Parathyroid adenoma (tissue), 2 donors: ENCODE data around the gene RPL3.

ENCODE experiments used
- H2AFZ ChIP-seq: fragments of 300-600 bp; sonication (generic); one replicate; pipeline ENCODE4 v1.7.0; 2017; ENCODE audit warnings: antibody characterized with exemption, mild to moderate bottlenecking
- H3K27ac ChIP-seq: fragments of 300-600 bp; sonication (generic); one replicate; pipeline ENCODE4 v1.7.0; 2017
- H3K27me3 ChIP-seq: fragments of 300-600 bp; sonication (generic); one replicate; pipeline ENCODE4 v1.7.0; 2017; ENCODE audit warnings: low read length; ENCODE audit not compliant: control insufficient read depth, insufficient read depth
- H3K36me3 ChIP-seq: fragments of 300-600 bp; sonication (generic); one replicate; pipeline ENCODE4 v1.7.0; 2017; ENCODE audit warnings: low read length; ENCODE audit not compliant: control insufficient read depth, insufficient read depth
- H3K4me1 ChIP-seq: fragments of 300-600 bp; sonication (generic); one replicate; pipeline ENCODE4 v1.7.0; 2017; ENCODE audit warnings: control low read depth
- H3K4me2 ChIP-seq: fragments of 300-600 bp; sonication (generic); one replicate; pipeline ENCODE4 v1.7.0; 2017; ENCODE audit warnings: low read length
- H3K4me3 ChIP-seq: fragments of 300-600 bp; sonication (generic); one replicate; pipeline ENCODE4 v1.7.0; 2017; ENCODE audit warnings: low read depth, low read length
- H3K79me2 ChIP-seq: fragments of 300-600 bp; sonication (generic); one replicate; pipeline ENCODE4 v1.7.0; 2017; ENCODE audit warnings: control low read depth
- H3K9ac ChIP-seq: fragments of 300-600 bp; sonication (generic); one replicate; pipeline ENCODE4 v1.7.0; 2017; ENCODE audit warnings: mild to moderate bottlenecking
- H3K9me3 ChIP-seq: fragments of 300-600 bp; sonication (generic); one replicate; pipeline ENCODE4 v1.7.0; 2017; ENCODE audit warnings: low read length; ENCODE audit not compliant: control insufficient read depth
- TF ChIP-seq, protein P1 (sequence below): fragments of 300-600 bp; sonication (generic); IDR thresholded peaks from one replicate; pipeline ENCODE4 v1.7.0; 2017; ENCODE audit warnings: antibody characterized with exemption, mild to moderate bottlenecking
- donor health status: primary hyperparathyroidism.

RPL3 gene

DNA sequence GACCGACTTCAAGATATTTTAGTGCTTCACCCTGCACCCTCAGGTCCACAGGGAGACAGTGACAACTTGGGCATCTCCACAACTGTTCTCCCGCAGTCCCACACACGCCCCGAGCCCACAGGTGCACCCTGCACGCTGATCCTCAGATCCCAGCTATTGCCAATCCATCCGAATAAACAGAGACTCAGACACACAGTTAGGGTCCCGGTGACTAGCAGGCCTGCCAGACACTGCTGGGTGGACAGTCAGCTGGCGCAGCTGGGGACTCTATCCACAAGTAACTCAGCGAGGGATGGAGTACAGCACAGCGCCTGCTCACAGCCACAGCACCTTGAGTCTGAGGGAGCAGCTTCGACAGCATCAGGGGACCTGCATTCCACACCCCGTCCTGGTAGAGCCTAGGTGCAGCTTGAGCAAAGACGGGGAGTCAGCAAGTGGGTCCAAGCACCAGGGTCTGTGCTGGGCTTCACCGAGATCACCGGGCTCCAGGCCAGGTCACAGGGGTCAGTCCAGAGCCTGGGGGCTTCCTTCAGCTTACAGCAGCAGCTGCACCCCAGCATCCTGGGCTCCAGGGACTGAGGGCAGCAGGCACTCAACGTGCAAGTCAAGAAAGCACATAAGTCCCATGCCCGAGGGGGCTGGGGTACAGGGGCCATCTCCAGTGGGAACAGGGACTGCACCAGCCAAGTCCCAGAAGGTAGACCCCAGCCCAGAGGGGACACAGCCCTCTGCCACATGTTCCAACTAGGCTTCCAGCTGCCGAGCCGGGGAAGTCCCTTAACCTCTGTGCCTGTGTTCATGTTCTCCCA lies 7.6 kb downstream of the RPL3 start:
- no peak overlapping the region for H3K4me2 ChIP-seq
- H3K4me3 ChIP-seq, result no peak overlapping the region
- H3K27me3 ChIP-seq, result no peaks in the 10 kb centered on the region
- TF ChIP-seq, protein P1, sequence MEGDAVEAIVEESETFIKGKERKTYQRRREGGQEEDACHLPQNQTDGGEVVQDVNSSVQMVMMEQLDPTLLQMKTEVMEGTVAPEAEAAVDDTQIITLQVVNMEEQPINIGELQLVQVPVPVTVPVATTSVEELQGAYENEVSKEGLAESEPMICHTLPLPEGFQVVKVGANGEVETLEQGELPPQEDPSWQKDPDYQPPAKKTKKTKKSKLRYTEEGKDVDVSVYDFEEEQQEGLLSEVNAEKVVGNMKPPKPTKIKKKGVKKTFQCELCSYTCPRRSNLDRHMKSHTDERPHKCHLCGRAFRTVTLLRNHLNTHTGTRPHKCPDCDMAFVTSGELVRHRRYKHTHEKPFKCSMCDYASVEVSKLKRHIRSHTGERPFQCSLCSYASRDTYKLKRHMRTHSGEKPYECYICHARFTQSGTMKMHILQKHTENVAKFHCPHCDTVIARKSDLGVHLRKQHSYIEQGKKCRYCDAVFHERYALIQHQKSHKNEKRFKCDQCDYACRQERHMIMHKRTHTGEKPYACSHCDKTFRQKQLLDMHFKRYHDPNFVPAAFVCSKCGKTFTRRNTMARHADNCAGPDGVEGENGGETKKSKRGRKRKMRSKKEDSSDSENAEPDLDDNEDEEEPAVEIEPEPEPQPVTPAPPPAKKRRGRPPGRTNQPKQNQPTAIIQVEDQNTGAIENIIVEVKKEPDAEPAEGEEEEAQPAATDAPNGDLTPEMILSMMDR, result no peak
- no peaks in the 10 kb centered on the region for H3K79me2 ChIP-seq
- no peak overlapping the region for H3K9ac ChIP-seq
- no peaks in the 10 kb centered on the region for H3K36me3 ChIP-seq
- no peak overlapping the region for H2AFZ ChIP-seq
- H3K4me1 ChIP-seq, result peaks cover 7% of the 10 kb centered on the region
- H3K27ac ChIP-seq, result no peak overlapping the region
- H3K9me3 ChIP-seq, result no peaks in the 10 kb centered on the region

DNA sequence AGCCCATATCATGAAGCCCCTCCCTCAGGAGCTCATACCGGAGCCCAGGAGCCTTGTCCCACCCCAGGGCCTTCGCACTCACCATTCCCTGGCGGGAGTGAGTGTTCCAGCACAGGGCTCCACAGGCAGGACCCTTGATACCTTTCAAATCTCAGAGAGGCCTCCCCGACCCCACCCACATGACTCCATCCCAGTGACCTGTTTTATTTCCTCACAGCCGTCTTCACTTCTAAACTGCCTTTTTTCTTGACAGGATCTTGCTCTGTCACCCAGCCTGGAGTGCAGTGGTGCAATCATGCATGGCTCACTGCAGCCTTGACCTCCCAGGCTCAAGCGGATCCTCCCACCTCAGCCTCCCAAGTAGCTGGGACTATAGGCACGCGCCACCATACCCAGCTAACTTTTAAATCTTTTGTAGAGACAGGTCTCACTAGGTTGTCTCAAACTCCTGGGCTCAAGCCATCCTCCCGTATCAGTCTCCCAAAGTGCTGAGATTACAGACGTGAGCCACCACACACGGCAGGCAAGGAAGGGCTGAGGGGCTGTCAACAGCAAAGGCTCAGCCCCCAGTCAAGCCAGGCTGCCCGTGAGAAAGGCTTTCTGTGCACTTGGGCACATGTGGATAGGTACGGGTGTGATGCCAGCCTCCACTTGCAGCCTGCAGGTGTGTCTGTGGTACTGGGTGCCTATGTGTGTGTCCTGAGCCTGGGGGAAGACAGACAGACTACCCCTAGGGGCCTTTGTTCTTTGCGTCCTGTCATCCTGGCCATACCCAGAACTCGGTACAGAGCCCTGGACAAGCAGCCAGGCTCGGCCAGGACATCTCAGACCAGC lies 9.3 kb downstream of the RPL3 start:
- peaks cover 5% of the 10 kb centered on the region for H3K4me1 ChIP-seq
- no peaks in the 10 kb centered on the region for H3K79me2 ChIP-seq
- H2AFZ ChIP-seq, result no peak overlapping the region
- H3K4me2 ChIP-seq, result no peak overlapping the region
- H3K27ac ChIP-seq, result no peak overlapping the region
- H3K9ac ChIP-seq, result no peak overlapping the region
- no peaks in the 10 kb centered on the region for H3K9me3 ChIP-seq
- H3K4me3 ChIP-seq, result no peak overlapping the region
- H3K27me3 ChIP-seq, result no peaks in the 10 kb centered on the region
- no peaks in the 10 kb centered on the region for H3K36me3 ChIP-seq
- TF ChIP-seq, protein P1, result no peak

DNA sequence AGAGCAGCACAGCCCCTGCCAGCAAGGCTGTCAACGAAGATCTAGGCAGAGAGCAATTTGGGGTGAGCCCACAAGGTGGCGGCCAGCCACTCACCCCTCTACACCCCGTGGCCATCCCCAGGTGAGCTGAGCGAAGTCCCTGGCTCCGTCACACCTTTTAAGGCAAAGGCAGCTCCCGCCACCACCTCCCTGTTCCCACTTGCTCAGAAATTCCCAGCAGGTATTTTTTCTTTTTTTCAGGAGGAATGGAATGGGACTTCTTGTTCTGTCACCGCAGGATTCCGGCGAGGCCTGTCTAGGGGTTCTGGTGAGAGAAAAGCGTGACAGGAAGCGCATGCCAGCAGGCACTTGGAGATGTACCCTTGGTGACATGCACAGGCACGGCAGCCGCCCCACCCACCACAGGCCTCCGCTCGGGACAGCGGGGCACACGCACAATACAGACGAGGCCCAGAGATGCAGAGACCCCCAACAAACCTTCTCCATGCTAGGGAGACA lies 10.0 kb downstream of the RPL3 start:
- TF ChIP-seq, protein P1, result no peak
- no peaks in the 10 kb centered on the region for H3K36me3 ChIP-seq
- H3K4me2 ChIP-seq, result no peak overlapping the region
- H3K4me1 ChIP-seq, result peaks cover 5% of the 10 kb centered on the region
- H2AFZ ChIP-seq, result peak overlapping the region; percentile 46
- H3K9ac ChIP-seq, result no peak overlapping the region
- no peak overlapping the region for H3K27ac ChIP-seq
- no peaks in the 10 kb centered on the region for H3K9me3 ChIP-seq
- H3K27me3 ChIP-seq, result no peaks in the 10 kb centered on the region
- no peaks in the 10 kb centered on the region for H3K79me2 ChIP-seq
- H3K4me3 ChIP-seq, result no peak overlapping the region

DNA sequence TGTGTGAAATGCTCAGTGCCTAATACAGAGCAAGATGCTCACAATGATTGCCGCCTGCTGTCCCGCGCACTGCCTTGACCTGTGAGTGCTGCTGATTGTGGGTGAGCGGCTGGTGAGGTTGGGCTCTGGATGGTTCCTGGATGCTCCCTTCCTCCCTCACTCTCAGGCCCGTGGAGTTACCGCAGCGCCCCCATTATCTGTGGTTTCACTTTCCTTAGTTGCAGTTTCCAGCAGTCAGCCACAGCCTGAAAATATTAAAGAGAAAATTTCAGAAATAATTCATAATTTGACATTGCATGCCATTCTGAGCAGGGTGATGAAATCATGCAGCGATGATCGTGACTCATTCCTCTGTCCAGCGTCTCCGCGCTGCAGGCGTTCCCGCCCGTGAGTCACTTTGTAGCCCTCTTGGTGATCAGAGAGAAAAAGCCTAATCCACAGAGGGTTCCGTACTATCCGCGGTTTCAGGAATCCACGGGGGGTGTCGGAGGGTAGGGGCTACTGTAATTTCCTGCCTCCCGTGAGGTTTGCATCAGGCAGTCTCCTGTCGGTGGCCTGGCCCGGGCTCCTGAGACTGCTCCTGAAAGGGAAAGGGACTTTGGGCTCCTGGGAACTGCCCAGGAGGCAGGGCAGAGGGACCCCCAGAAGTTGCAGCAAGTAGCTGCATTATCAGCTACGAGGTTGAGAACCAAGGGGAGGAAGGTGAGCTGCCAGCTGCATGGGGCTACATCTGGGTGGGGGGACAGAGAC lies 10.6 kb downstream of the RPL3 start:
- H3K27ac ChIP-seq, result peak overlapping the region; percentile 39
- H3K4me1 ChIP-seq, result peaks cover 5% of the 10 kb centered on the region
- no peaks in the 10 kb centered on the region for H3K36me3 ChIP-seq
- H3K9ac ChIP-seq, result no peak overlapping the region
- TF ChIP-seq, protein P1, result no peak
- no peak overlapping the region for H3K4me2 ChIP-seq
- no peaks in the 10 kb centered on the region for H3K79me2 ChIP-seq
- no peaks in the 10 kb centered on the region for H3K27me3 ChIP-seq
- no peaks in the 10 kb centered on the region for H3K9me3 ChIP-seq
- peak overlapping the region; percentile 46 for H2AFZ ChIP-seq
- no peak overlapping the region for H3K4me3 ChIP-seq
